Mesothelial cell of epicardium (in vitro differentiated cells): ENCODE results near the gene MTX2. TPM values are rescaled to one million over a fixed set of nuclear protein-coding genes. Genes with fewer than 3 reads are reported as not detected.

ENCODE experiments used
- DNase-seq, 2 experiments: peaks; one replicate each; pipeline ENCODE4 v3.0.0; 2021; ENCODE audit warnings: low spot score in 2 of 2; ENCODE audit not compliant: unreplicated experiment in 2 of 2
- H3K27ac Mint-ChIP-seq: 2 replicates; pipeline ENCODE4 v1.8.0; 2021; ENCODE audit warnings: mixed read lengths
- H3K27me3 Mint-ChIP-seq: 2 replicates; pipeline ENCODE4 v1.8.0; 2021; ENCODE audit warnings: low read depth, mixed read lengths
- H3K36me3 Mint-ChIP-seq: 2 replicates; pipeline ENCODE4 v1.8.0; 2021; ENCODE audit warnings: mixed read lengths
- H3K4me1 Mint-ChIP-seq: 2 replicates; pipeline ENCODE4 v1.8.0; 2021; ENCODE audit warnings: mixed read lengths
- H3K4me3 Mint-ChIP-seq: 2 replicates; pipeline ENCODE4 v1.8.0; 2021; ENCODE audit warnings: mild to moderate bottlenecking, moderate library complexity, mixed read lengths
- H3K9me3 Mint-ChIP-seq: 2 replicates; pipeline ENCODE4 v1.8.0; 2021; ENCODE audit warnings: mixed read lengths
- CTCF ChIP-seq: fragments of 200-600 bp; sonication (generic); IDR thresholded peaks from one replicate; pipeline ENCODE4 v1.5.0; 2021; ENCODE audit warnings: antibody characterized with exemption; ENCODE audit not compliant: unreplicated experiment
- total RNA-seq: library from RNA; stranded (reverse); gene quantifications from 3 replicates; pipeline ENCODE4 v1.2.1, GENCODE V29; 2021

MTX2 gene
- total RNA-seq, 1 donor from 2014 or later: 29.9 TPM

GRCh38 chr2:176260689-176261088 is 8.6 kb upstream of the MTX2 start:
- no peak for DNase-seq
- Mint-ChIP-seq H3K27me3 (peaks cover 37% of the 10 kb centered on the region), H3K4me1 (peaks cover 7% of the 10 kb centered on the region), H3K36me3 (no peaks in the 10 kb centered on the region), H3K9me3 (no peaks in the 10 kb centered on the region), H3K27ac (no peak overlapping the region), H3K4me3 (no peak overlapping the region)
- TF ChIP-seq CTCF: no peak

GRCh38 chr2:176261136-176261535 is 8.1 kb upstream of the MTX2 start:
- no peak for TF ChIP-seq CTCF
- Mint-ChIP-seq H3K27ac (no peak overlapping the region), H3K9me3 (no peaks in the 10 kb centered on the region), H3K36me3 (no peaks in the 10 kb centered on the region), H3K27me3 (peaks cover 37% of the 10 kb centered on the region), H3K4me3 (no peak overlapping the region), H3K4me1 (peaks cover 7% of the 10 kb centered on the region)
- DNase-seq: no peak

- Mint-ChIP-seq H3K9me3 (no peaks in the 10 kb centered on the region), H3K4me1 (peaks cover 13% of the 10 kb centered on the region), H3K36me3 (no peaks in the 10 kb centered on the region), H3K27me3 (peaks cover 25% of the 10 kb centered on the region), H3K4me3 (peak overlapping the region; percentile 98), H3K27ac (peak overlapping the region; percentile 99)
- TF ChIP-seq CTCF: no peak
- DNase-seq: no peak
Observed at GRCh38 chr2:176268976-176269318, 295 bp upstream of the MTX2 start.

- H3K36me3 Mint-ChIP-seq: no peaks in the 10 kb centered on the region
Observed at GRCh38 chr2:176270100-176270750, 983 bp downstream of the MTX2 start.

GRCh38 chr2:176272870-176273459 is 3.7 kb downstream of the MTX2 start:
- Mint-ChIP-seq H3K9me3 (no peaks in the 10 kb centered on the region), H3K4me3 (no peak overlapping the region), H3K36me3 (peaks cover 4% of the 10 kb centered on the region), H3K27me3 (no peaks in the 10 kb centered on the region), H3K4me1 (peaks cover 13% of the 10 kb centered on the region), H3K27ac (no peak overlapping the region)
- DNase-seq: no peak
- no peak for TF ChIP-seq CTCF

More at GRCh38 chr2:176270100-176270750, 983 bp downstream of the MTX2 start:
- Mint-ChIP-seq H3K27me3 (peaks cover 15% of the 10 kb centered on the region), H3K27ac (peak overlapping the region; percentile 99), H3K9me3 (no peaks in the 10 kb centered on the region), H3K4me1 (peaks cover 13% of the 10 kb centered on the region), H3K4me3 (peak overlapping the region; percentile 98)
- TF ChIP-seq CTCF: no peak
- DNase-seq: no peak
